ENCODE results near the gene TDRD10.

GRCh38 chr1:154500533-154500932 is 1.5 kb upstream of the TDRD10 start:
- TF ChIP-seq CTCF (IDR thresholded peaks at IDR 0.05): no peak
- no peak for TF ChIP-seq POLR2A (IDR thresholded peaks at IDR 0.05)
